GM18870 (cell line): ENCODE measurements around the gene ELP2.
"Not testable (repeated sequence)": the region's sequence is repeated elsewhere in the genome, so short reads cannot be mapped to it uniquely, and the experiment has no call there.

Source experiments
- ATAC-seq: cut with Tn5 transposase; IDR thresholded peaks from one replicate; pipeline ENCODE4 v1.9.1; 2021; ENCODE audit warnings: moderate library complexity; ENCODE audit not compliant: unreplicated experiment

The ELP2 gene, protein sequence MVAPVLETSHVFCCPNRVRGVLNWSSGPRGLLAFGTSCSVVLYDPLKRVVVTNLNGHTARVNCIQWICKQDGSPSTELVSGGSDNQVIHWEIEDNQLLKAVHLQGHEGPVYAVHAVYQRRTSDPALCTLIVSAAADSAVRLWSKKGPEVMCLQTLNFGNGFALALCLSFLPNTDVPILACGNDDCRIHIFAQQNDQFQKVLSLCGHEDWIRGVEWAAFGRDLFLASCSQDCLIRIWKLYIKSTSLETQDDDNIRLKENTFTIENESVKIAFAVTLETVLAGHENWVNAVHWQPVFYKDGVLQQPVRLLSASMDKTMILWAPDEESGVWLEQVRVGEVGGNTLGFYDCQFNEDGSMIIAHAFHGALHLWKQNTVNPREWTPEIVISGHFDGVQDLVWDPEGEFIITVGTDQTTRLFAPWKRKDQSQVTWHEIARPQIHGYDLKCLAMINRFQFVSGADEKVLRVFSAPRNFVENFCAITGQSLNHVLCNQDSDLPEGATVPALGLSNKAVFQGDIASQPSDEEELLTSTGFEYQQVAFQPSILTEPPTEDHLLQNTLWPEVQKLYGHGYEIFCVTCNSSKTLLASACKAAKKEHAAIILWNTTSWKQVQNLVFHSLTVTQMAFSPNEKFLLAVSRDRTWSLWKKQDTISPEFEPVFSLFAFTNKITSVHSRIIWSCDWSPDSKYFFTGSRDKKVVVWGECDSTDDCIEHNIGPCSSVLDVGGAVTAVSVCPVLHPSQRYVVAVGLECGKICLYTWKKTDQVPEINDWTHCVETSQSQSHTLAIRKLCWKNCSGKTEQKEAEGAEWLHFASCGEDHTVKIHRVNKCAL

GRCh38 chr18:36129300-36130038 lies at the start of gene ELP2, which contains the start of gene SLC39A6:
TSS of gene ELP2 (plus strand) at chr18:36129899. CDS start at chr18:36129934, 35 bp downstream.
TSS of gene SLC39A6 (minus strand) at chr18:36129340. CDS start at chr18:36127007, 2,333 bp downstream.
- ATAC-seq = peak; percentile 85

DNA sequence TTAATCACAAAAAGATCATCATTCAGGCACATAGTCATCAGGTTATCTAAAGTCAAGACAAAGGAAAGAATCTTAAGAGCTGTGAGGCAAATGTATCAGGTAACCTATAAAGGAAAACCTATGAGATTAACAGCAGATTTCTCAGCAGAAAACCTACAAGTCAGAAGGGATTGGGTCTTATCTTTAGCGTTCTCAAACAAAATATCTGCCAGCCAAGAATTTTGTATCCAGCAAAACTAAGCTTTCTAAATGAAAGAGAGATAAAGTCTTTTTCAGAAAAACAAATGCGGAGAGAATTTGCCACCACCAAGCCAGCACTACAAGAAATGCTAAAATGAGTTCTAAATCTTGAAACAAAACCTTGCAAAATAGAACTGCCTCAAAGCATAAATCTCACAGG lies 48.6 kb upstream of the ELP2 start:
- ATAC-seq = not testable (repeated sequence)

- no peak for ATAC-seq
Observed at GRCh38 chr18:36083729-36084128, 46.0 kb upstream of the ELP2 start.

- ATAC-seq = no peak
Observed at GRCh38 chr18:36085195-36085594, 44.5 kb upstream of the ELP2 start.

- ATAC-seq = no peak
Observed at GRCh38 chr18:36086186-36086585, 43.5 kb upstream of the ELP2 start.

GRCh38 chr18:36088256-36088655 lies 41.4 kb upstream of the ELP2 start:
- ATAC-seq = no peak

- ATAC-seq = no peak
Observed at GRCh38 chr18:36089001-36089400, 40.7 kb upstream of the ELP2 start.

DNA sequence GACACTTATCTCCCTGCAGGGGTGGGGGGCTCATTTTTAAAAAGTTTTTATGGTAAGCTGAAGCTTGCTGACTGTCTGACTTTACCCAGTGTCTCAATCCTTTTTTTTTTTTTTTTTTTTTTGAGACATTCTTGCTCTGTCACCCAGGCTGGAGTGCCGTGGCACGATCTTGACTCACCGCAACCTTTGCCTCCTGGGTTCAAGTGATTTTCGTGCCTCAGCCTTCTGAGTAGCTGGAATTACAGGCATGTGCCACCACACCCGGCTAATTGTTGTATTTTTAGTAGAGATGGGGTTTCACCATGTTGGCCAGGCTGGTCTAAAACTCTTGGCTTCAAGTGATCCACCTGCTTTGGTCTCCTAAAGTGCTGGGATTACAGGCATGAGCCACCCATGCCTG lies 37.6 kb upstream of the ELP2 start:
- not testable (repeated sequence) for ATAC-seq

GRCh38 chr18:36094431-36094830 lies 35.3 kb upstream of the ELP2 start:
- ATAC-seq = no peak

- ATAC-seq = no peak
Observed at GRCh38 chr18:36095936-36096519, 33.7 kb upstream of the ELP2 start.

DNA sequence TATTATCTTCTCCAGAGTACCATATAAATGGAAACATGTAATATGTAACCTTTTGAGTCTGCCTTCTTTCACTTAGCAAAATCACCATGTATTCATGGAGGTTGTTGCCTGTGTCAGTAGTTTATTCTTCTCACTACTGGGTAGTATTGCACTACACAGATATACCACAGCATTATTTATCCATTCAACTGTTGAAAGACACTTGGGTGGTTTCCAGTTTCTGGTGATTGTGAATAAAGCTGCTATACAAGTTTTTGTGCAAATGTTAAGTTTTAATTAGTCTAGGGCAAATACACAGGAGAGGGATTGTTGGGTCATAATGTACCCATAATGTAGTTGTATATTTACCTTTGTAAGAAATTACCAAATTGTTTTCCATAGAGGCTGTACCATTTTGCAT lies 32.7 kb upstream of the ELP2 start:
- no peak for ATAC-seq

- no peak for ATAC-seq
Observed at GRCh38 chr18:36099311-36099710, 30.4 kb upstream of the ELP2 start.

DNA sequence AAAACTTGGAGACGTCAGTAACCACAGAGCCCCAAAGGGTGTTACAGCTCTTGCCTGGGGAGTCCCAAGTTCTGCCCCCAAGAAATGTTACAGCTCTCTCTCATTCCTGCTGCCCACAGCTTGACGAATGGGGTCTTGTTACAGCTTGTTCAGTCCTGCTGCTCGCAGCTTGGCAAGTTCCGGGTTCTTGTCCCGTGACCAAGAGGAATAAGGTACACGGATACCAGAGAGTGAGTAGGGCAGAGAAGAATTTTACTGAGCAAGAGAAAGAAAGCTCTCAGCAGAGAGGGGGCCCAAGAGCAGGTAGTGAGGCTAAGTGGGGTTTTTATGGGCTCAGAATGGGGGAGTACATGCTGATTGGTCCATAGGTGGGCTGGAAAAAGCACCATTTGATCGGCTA lies 27.8 kb upstream of the ELP2 start:
- no peak for ATAC-seq

DNA sequence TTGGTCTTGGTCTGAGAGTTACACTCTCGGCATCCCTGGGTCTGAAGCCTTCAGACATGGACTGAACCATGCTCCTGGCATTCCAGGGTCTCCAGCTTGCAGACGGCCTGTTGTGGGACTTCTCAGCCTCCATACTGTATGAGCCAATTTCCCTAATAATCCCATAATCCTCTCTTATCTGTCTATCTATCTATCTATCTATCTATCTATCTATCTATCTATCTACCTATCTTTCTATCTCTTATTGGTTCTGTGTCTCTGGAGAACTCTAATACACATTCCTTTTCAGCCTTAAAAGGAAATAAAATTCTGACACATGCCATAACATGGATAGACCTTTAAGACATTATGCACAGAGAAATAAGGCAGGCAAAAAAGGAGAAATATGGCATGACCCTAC lies 24.9 kb upstream of the ELP2 start:
- no peak for ATAC-seq

DNA sequence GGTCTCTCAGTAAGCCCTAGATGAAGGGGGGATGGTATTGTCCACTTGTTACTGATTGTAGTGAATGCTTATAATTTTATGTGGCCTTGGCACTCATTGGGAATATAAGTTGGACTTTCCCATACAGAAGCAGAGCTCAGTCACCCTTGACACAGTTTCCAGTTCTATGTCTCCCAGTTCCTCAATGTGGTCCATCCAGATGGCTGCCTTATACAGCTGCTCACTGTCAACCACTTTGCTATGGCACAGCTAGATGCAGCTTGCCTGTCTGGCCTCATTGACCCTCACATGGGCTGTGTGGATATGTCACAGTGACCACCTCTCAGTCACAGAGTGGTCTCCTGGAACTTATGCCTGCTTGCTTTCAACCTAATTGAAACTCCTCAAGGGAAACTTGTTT lies 22.2 kb upstream of the ELP2 start:
- ATAC-seq = no peak

GRCh38 chr18:36108196-36108595 lies 21.5 kb upstream of the ELP2 start:
- ATAC-seq = no peak

DNA sequence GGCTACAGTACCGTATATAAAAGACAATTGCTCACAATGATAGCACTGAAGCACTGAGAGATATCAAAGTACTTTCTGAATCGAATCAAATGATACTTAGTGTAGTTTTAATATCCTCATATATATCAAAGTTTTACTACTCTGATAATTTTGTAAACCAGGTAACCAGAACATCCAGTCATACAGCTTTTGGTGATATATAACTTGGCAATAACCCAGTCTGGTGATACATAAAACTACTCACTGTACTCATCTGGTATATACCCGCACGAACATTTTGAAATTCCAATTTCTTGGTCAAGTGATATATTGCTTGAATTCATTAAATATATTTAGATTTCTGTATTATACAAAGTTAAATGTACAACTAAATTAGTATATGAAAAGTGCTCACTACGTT lies 21.1 kb upstream of the ELP2 start:
- no peak for ATAC-seq

DNA sequence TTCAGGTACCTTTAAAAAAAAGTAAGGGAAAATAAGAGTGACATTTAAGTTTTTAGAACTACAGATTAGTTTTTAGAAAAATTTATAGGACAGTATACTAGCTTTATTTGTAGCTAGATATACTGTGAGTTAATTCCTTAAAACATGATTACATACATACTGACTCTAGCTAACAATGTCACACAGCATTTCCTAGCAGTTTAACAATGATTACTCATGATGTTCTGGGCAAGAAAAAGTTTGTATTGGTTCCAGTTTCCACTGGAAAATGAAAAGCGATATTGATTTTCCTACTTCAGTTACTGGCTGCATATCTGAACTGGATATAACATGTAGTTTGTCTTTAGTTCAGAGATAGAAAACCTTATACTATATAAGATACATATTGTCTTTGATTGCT lies 20.0 kb upstream of the ELP2 start:
- ATAC-seq = no peak

GRCh38 chr18:36112302-36112701 lies 17.4 kb upstream of the ELP2 start:
- no peak for ATAC-seq

- no peak for ATAC-seq
Observed at GRCh38 chr18:36114251-36114650, 15.4 kb upstream of the ELP2 start.

DNA sequence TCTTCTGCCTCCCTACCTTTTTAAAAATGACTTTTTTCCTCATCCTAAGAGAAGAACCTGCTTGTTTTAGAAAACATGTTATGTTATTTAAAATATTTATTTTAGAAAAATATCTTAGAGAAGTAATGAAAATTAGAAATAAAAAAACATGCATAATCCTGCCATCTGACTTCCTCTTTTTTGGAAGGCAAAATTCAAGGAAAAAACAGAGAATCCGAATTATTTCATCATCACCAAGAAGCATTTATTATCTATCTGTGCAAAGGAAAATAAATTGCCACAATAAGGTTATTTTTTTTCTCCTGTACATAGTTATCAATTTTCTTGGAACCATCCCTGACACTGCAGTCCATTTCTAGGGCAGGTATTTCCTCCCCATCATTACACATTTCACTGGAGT lies 15.0 kb upstream of the ELP2 start:
- ATAC-seq = no peak
